IMR-90 (cell line): ENCODE measurements around the gene OR52E8.

ENCODE experiments used
- CEBPB ChIP-seq: IDR thresholded peaks from 2 replicates; pipeline ENCODE4 v1.6.1; 2012; ENCODE audit warnings: low read depth, low read length, improper control_type of control experiment
- CHD1 ChIP-seq: IDR thresholded peaks from 2 replicates; pipeline ENCODE4 v1.6.1; 2012; ENCODE audit warnings: low read depth, low read length, improper control_type of control experiment
- FOS ChIP-seq: fragments of 150-350 bp; IDR thresholded peaks from 2 replicates; pipeline ENCODE4 v1.6.1; 2016; ENCODE audit warnings: low read depth, low read length
- MXI1 ChIP-seq: IDR thresholded peaks from 2 replicates; pipeline ENCODE4 v1.6.1; 2012; ENCODE audit warnings: low read depth, mild to moderate bottlenecking, low read length, moderate library complexity, borderline replicate concordance
- POLR2A ChIP-seq: IDR thresholded peaks from 2 replicates; pipeline ENCODE4 v1.6.1; 2012; ENCODE audit warnings: mild to moderate bottlenecking, low read depth, low read length
- RAD21 ChIP-seq: IDR thresholded peaks from 2 replicates; pipeline ENCODE4 v1.6.1; 2012; ENCODE audit warnings: low read length, improper control_type of control experiment
- RCOR1 ChIP-seq: IDR thresholded peaks from 2 replicates; pipeline ENCODE4 v1.6.1; 2012; ENCODE audit warnings: mild to moderate bottlenecking, low read length, improper control_type of control experiment; ENCODE audit not compliant: insufficient replicate concordance
- RFX5 ChIP-seq: IDR thresholded peaks from 2 replicates; pipeline ENCODE4 v1.8.0; 2012; ENCODE audit warnings: low read depth, mild to moderate bottlenecking, low read length, moderate library complexity
- SMC3 ChIP-seq: fragments of 150-350 bp; IDR thresholded peaks from 2 replicates; pipeline ENCODE4 v1.6.1; 2016; ENCODE audit warnings: low read depth, mild to moderate bottlenecking, antibody characterized with exemption, low read length, moderate library complexity
- TF ChIP-seq, protein P1 (sequence below): conservative IDR thresholded peaks from 2 replicates; pipeline ENCODE4 v1.5.1; 2012; ENCODE audit warnings: mild to moderate bottlenecking, low read depth, low read length, improper control_type of control experiment

DNA sequence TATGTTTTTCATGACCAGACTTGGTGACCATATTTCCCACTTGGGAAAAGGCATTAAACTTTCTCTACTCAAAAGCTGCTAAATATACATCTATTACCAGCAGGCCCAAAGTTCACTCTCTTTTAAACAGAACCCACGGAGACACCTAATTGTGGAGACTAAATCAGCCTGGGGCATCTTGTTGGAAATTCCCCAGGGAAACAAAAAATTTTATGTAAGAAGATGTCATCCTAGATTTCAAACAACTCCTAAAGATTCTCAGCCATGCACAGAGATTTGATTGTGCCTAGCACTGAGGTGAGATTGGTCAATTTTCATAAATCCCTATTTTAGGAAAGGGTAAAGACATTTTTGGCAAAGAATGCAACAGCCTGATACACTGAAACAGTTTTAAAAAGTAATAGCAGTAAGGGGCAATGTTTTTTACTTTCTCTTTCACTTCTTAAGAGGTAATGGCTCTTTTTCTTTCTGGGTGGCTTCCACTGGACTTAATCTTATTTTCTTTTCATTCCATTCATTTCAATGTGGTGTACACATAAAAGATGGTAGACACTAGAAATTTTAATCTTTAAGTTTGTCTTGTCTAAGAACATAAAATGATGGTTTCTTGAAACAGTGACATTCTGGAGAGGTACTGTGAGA is 39.1 kb downstream of the OR52E8 start:
- TF ChIP-seq, protein P1, sequence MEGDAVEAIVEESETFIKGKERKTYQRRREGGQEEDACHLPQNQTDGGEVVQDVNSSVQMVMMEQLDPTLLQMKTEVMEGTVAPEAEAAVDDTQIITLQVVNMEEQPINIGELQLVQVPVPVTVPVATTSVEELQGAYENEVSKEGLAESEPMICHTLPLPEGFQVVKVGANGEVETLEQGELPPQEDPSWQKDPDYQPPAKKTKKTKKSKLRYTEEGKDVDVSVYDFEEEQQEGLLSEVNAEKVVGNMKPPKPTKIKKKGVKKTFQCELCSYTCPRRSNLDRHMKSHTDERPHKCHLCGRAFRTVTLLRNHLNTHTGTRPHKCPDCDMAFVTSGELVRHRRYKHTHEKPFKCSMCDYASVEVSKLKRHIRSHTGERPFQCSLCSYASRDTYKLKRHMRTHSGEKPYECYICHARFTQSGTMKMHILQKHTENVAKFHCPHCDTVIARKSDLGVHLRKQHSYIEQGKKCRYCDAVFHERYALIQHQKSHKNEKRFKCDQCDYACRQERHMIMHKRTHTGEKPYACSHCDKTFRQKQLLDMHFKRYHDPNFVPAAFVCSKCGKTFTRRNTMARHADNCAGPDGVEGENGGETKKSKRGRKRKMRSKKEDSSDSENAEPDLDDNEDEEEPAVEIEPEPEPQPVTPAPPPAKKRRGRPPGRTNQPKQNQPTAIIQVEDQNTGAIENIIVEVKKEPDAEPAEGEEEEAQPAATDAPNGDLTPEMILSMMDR: no peak
- no peak for TF ChIP-seq SMC3
- TF ChIP-seq POLR2A: no peak
- no peak for TF ChIP-seq RAD21
- no peak for TF ChIP-seq MXI1
- TF ChIP-seq RCOR1: no peak
- TF ChIP-seq FOS: no peak
- TF ChIP-seq CEBPB: no peak
- no peak for TF ChIP-seq RFX5
- TF ChIP-seq CHD1: no peak
